SK-N-SH treated with all-trans-retinoic acid at 6 μM for 48 hours (cell line): ENCODE results near the gene COG3.

Source experiments
- ATAC-seq: fragments of 200-7000 bp; cut with Tn5 transposase; 3 replicates; pipeline ENCODE4 v1.9.1; 2020; ENCODE audit warnings: mild to moderate bottlenecking, moderate library complexity
- BACH2 ChIP-seq: fragments of 250-450 bp; sonication (Bioruptor Pico); IDR thresholded peaks from 2 replicates; pipeline ENCODE4 v1.9.0; 2021; ENCODE audit warnings: mild to moderate bottlenecking, borderline replicate concordance
- CREB5 ChIP-seq: fragments of 250-450 bp; sonication (Bioruptor Pico); IDR thresholded peaks from 2 replicates; pipeline ENCODE4 v1.5.1; 2020; ENCODE audit warnings: low read depth, mild to moderate bottlenecking, moderate library complexity
- CSRNP3 ChIP-seq: fragments of 250-450 bp; sonication (Bioruptor Pico); IDR thresholded peaks from 2 replicates; pipeline ENCODE4 v1.5.1; 2021; ENCODE audit warnings: mild to moderate bottlenecking, moderate library complexity
- ESRRG ChIP-seq: fragments of 250-450 bp; sonication (Bioruptor Pico); IDR thresholded peaks from 2 replicates; pipeline ENCODE4 v1.6.1; 2021; ENCODE audit warnings: mild to moderate bottlenecking
- GLIS3 ChIP-seq: fragments of 250-450 bp; sonication (Bioruptor Pico); IDR thresholded peaks from 2 replicates; pipeline ENCODE4 v1.5.0; 2020; ENCODE audit warnings: mild to moderate bottlenecking, moderate library complexity
- ISL1 ChIP-seq: fragments of 250-450 bp; sonication (Bioruptor Pico); IDR thresholded peaks from 2 replicates; pipeline ENCODE4 v2.1.2; 2022; ENCODE audit warnings: mild to moderate bottlenecking, moderate library complexity
- OSR1 ChIP-seq: fragments of 250-450 bp; sonication (Bioruptor Pico); IDR thresholded peaks from 2 replicates; pipeline ENCODE4 v1.8.0; 2022; ENCODE audit warnings: moderate library complexity, mild to moderate bottlenecking, inconsistent platforms
- PATZ1 ChIP-seq: fragments of 250-450 bp; sonication (Bioruptor Pico); IDR thresholded peaks from 2 replicates; pipeline ENCODE4 v1.8.0; 2020; ENCODE audit warnings: mild to moderate bottlenecking, moderate library complexity, borderline replicate concordance
- PPARA ChIP-seq: fragments of 250-450 bp; sonication (Bioruptor Pico); IDR thresholded peaks from 2 replicates; pipeline ENCODE4 v1.5.0; 2020; ENCODE audit warnings: mild to moderate bottlenecking, borderline replicate concordance
- RARB ChIP-seq: fragments of 250-450 bp; sonication (Bioruptor Pico); IDR thresholded peaks from 2 replicates; pipeline ENCODE4 v1.8.0; 2021; ENCODE audit warnings: mild to moderate bottlenecking, moderate library complexity
- TCF4 ChIP-seq: fragments of 250-450 bp; sonication (Bioruptor Pico); IDR thresholded peaks from 2 replicates; pipeline ENCODE4 v1.8.0; 2021; ENCODE audit warnings: mild to moderate bottlenecking, moderate library complexity, borderline replicate concordance
- TOX ChIP-seq: fragments of 250-450 bp; sonication (Bioruptor Pico); IDR thresholded peaks from 2 replicates; pipeline ENCODE4 v1.8.0; 2021; ENCODE audit warnings: mild to moderate bottlenecking, moderate library complexity, borderline replicate concordance
- ZC3H10 ChIP-seq: fragments of 250-450 bp; sonication (Bioruptor Pico); IDR thresholded peaks from 2 replicates; pipeline ENCODE4 v1.5.1; 2021; ENCODE audit warnings: mild to moderate bottlenecking, moderate library complexity
- ZFP3 ChIP-seq: fragments of 250-450 bp; sonication (Bioruptor Pico); IDR thresholded peaks from 2 replicates; pipeline ENCODE4 v1.5.0; 2020; ENCODE audit warnings: mild to moderate bottlenecking, moderate library complexity
- ZNF70 ChIP-seq: fragments of 450-650 bp; formaldehyde crosslinking; IDR thresholded peaks from 2 replicates; pipeline ENCODE4 v1.5.0; 2020; ENCODE audit warnings: mild to moderate bottlenecking, moderate library complexity
- ZNF8 ChIP-seq: fragments of 450-650 bp; formaldehyde crosslinking; IDR thresholded peaks from 2 replicates; pipeline ENCODE4 v1.5.0; 2020; ENCODE audit warnings: mild to moderate bottlenecking, moderate library complexity

COG3 gene

GRCh38 chr13:45582408-45583076 is 117.8 kb downstream of the COG3 start:
- no peak for ATAC-seq
- TF ChIP-seq PPARA (CRISPR knock-in tag): no peak
- no peak for TF ChIP-seq ISL1 (CRISPR knock-in tag)
- no peak for TF ChIP-seq RARB (CRISPR knock-in tag)
- TF ChIP-seq ZNF8 (CRISPR knock-in tag): no peak
- no peak for TF ChIP-seq OSR1 (CRISPR knock-in tag)
- no peak for TF ChIP-seq TCF4
- no peak for TF ChIP-seq ZNF70
- no peak for TF ChIP-seq PATZ1 (CRISPR knock-in tag)
- no peak for TF ChIP-seq ZC3H10
- TF ChIP-seq TOX (CRISPR knock-in tag): no peak
- TF ChIP-seq ESRRG: no peak
- no peak for TF ChIP-seq CREB5 (CRISPR knock-in tag)
- no peak for TF ChIP-seq GLIS3
- no peak for TF ChIP-seq CSRNP3
- TF ChIP-seq ZFP3 (CRISPR knock-in tag): no peak
- TF ChIP-seq BACH2 (CRISPR knock-in tag): no peak
- TF ChIP-seq, all 23 proteins: peak for 0

- ATAC-seq: peak; percentile 67
- TF ChIP-seq ESRRG (no peak), ZFP3 (CRISPR knock-in tag) (no peak)
Measured at GRCh38 chr13:45584816-45585215, 120.1 kb downstream of the COG3 start.
